Hepatocyte (in vitro differentiated cells): ENCODE results near the gene VPS52.

Experiments used
- CTCF ChIP-seq: fragments of 200-600 bp; sonication (generic); IDR thresholded peaks from 2 replicates; pipeline ENCODE4 v1.5.1; 2016; ENCODE audit warnings: antibody characterized with exemption, mild to moderate bottlenecking; ENCODE audit not compliant: poor library complexity
- EZH2 ChIP-seq: fragments of 200-600 bp; sonication (generic); IDR thresholded peaks from 2 replicates; pipeline ENCODE4 v1.6.1; 2016; ENCODE audit warnings: antibody characterized with exemption, mild to moderate bottlenecking, borderline replicate concordance
- EZH2phosphoT487 ChIP-seq: fragments of 200-600 bp; sonication (generic); IDR thresholded peaks from one replicate; pipeline ENCODE4 v1.6.1; 2018; ENCODE audit warnings: antibody characterized with exemption, mild to moderate bottlenecking, low read depth, moderate library complexity; ENCODE audit not compliant: unreplicated experiment, severe bottlenecking

GRCh38 chr6:33288921-33289783, 17.5 kb upstream of the VPS52 start, which contains the start of the genes PFDN6 and WDR46:
- TF ChIP-seq EZH2 (no peak), CTCF (no peak), EZH2phosphoT487 (no peak)
